ENCODE measurements around the gene TOMM7.

DNA sequence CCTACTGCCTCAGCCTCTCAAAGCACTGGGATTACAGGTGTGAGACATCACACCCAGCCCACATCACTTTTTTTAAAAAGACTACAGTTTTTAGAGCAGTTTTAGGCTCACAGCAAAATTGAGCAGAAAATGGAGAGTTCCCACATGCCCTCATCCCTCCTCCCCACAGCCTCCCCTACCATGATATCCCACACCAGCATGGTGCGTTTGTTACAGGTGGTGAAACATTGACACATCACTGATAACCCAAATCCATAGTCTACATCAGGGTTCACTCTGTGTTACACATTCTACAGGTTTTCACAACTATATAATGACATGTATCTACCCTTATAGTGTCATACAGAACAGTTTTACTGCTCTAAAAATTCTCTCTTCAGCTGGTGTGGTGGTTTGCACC, 24.3 kb upstream of the TOMM7 start:
- TF ChIP-seq POLR2A (IDR thresholded peaks at IDR 0.05; ENCODE audit: low read depth) (no peak), EP300 (IDR thresholded peaks at IDR 0.05) (no peak)
- TF ChIP-seq, protein P1, sequence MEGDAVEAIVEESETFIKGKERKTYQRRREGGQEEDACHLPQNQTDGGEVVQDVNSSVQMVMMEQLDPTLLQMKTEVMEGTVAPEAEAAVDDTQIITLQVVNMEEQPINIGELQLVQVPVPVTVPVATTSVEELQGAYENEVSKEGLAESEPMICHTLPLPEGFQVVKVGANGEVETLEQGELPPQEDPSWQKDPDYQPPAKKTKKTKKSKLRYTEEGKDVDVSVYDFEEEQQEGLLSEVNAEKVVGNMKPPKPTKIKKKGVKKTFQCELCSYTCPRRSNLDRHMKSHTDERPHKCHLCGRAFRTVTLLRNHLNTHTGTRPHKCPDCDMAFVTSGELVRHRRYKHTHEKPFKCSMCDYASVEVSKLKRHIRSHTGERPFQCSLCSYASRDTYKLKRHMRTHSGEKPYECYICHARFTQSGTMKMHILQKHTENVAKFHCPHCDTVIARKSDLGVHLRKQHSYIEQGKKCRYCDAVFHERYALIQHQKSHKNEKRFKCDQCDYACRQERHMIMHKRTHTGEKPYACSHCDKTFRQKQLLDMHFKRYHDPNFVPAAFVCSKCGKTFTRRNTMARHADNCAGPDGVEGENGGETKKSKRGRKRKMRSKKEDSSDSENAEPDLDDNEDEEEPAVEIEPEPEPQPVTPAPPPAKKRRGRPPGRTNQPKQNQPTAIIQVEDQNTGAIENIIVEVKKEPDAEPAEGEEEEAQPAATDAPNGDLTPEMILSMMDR (IDR thresholded peaks at IDR 0.05) = no peak
